Caco-2 (cell line): ENCODE measurements around the gene FCN2. TPM values are rescaled to one million over a fixed set of nuclear protein-coding genes. Genes with fewer than 3 reads are reported as not detected.

ENCODE experiments used
- BruUV-seq: library from RNA; stranded (reverse); fragments of 400-500 nt; replicated peaks from 2 replicates; lab custom pipeline; 2021; lab: Mats Ljungman, UMichigan
- CTCF ChIA-PET: fragments of 300-600 bp; sonication (Branson Sonifier 250); formaldehyde crosslinking; loops from one replicate; lab custom pipeline; 2022; ENCODE audit warnings: antibody characterized with exemption; lab: Charles Lee
- POLR2A ChIA-PET: fragments of 300-600 bp; sonication (Branson Sonifier 250); formaldehyde crosslinking; loops from one replicate; lab custom pipeline; 2022; ENCODE audit warnings: antibody characterized with exemption; lab: Charles Lee
- DNase-seq, 2 experiments: peaks; one replicate each; pipeline versions ENCODE4 v3.0.0 to v3.0.0-alpha.2; 2020 to 2022
- H3K27me3 ChIP-seq: replicated peaks from 2 replicates; pipeline ENCODE4 v1.6.0; 2011; ENCODE audit warnings: low read length; ENCODE audit not compliant: control insufficient read depth, insufficient read depth
- H3K36me3 ChIP-seq: 2 replicates; pipeline ENCODE4 v1.5.1; 2011; ENCODE audit warnings: low read length; ENCODE audit not compliant: control insufficient read depth, insufficient read depth
- H3K4me1 ChIP-seq: fragments of 250-450 bp; sonication (Bioruptor Pico); 2 replicates; pipeline ENCODE4 v1.5.1; 2020; ENCODE audit warnings: mild to moderate bottlenecking
- H3K4me3 ChIP-seq: 2 replicates; pipeline ENCODE4 v1.5.1; 2011; ENCODE audit warnings: low read depth, mild to moderate bottlenecking, control low read depth, low read length
- H3K9me3 ChIP-seq: fragments of 250-450 bp; sonication (Bioruptor Pico); 2 replicates; pipeline ENCODE4 v1.5.1; 2020; ENCODE audit warnings: mild to moderate bottlenecking, moderate library complexity
- H3K27ac Mint-ChIP-seq: one replicate; pipeline ENCODE4 v1.8.0; 2022; ENCODE audit warnings: mixed read lengths; ENCODE audit not compliant: unreplicated experiment
- H3K27me3 Mint-ChIP-seq: one replicate; pipeline ENCODE4 v1.8.0; 2022; ENCODE audit warnings: mixed read lengths; ENCODE audit not compliant: insufficient read depth, unreplicated experiment
- H3K36me3 Mint-ChIP-seq: one replicate; pipeline ENCODE4 v1.8.0; 2022; ENCODE audit warnings: mild to moderate bottlenecking, mixed read lengths; ENCODE audit not compliant: insufficient read depth, unreplicated experiment
- H3K4me1 Mint-ChIP-seq: one replicate; pipeline ENCODE4 v1.8.0; 2022; ENCODE audit warnings: low read depth, mixed read lengths; ENCODE audit not compliant: unreplicated experiment
- H3K4me3 Mint-ChIP-seq: one replicate; pipeline ENCODE4 v1.8.0; 2022; ENCODE audit warnings: mild to moderate bottlenecking, moderate library complexity, mixed read lengths; ENCODE audit not compliant: unreplicated experiment
- H3K9me3 Mint-ChIP-seq: one replicate; pipeline ENCODE4 v1.8.0; 2022; ENCODE audit warnings: mixed read lengths; ENCODE audit not compliant: unreplicated experiment
- CTCF ChIP-seq, 2 experiments: fragments of 200-600 bp in 1 of 2; IDR thresholded peaks; 1 replicate in 1 of 2; 2 replicates in 1 of 2; pipeline versions ENCODE4 v1.5.1 to v1.8.0; 2011 to 2022; ENCODE audit warnings: antibody characterized with exemption in 1 of 2, control low read depth in 1 of 2, inconsistent platforms in 1 of 2, low read depth in 1 of 2, low read length in 1 of 2, mild to moderate bottlenecking in 1 of 2, moderate library complexity in 1 of 2; ENCODE audit not compliant: insufficient read depth in 1 of 2, severe bottlenecking in 1 of 2, unreplicated experiment in 1 of 2
- intact Hi-C: fragments of 100-400 bp; cut with micrococcal nuclease; formaldehyde crosslinking; loops from one replicate; pipeline ENCODE4 v1.10.0; 2022; ENCODE audit not compliant: unreplicated experiment
- total RNA-seq: library from RNA; stranded (reverse); gene quantifications from 2 replicates; pipeline ENCODE4 v1.2.3, GENCODE V29; 2022

Gene FCN2
- total RNA-seq, 1 experiment from 2014 or later: not detected

- no peaks in the 10 kb centered on the region for H3K27me3 ChIP-seq
- no peaks in the 10 kb centered on the region for H3K36me3 Mint-ChIP-seq
- H3K4me3 Mint-ChIP-seq: no peak overlapping the region
- BruUV-seq: no TSS peak
- intact Hi-C loops: no loop called here
- no peaks in the 10 kb centered on the region for H3K36me3 ChIP-seq
- no peaks in the 10 kb centered on the region for H3K9me3 ChIP-seq
- peaks cover 14% of the 10 kb centered on the region for H3K27me3 Mint-ChIP-seq
- no peak overlapping the region for H3K27ac Mint-ChIP-seq
- no peaks in the 10 kb centered on the region for H3K4me1 ChIP-seq
- CTCF ChIA-PET: no interaction called here
- no peaks in the 10 kb centered on the region for H3K4me1 Mint-ChIP-seq
- POLR2A ChIA-PET: no interaction called here
- no peak for TF ChIP-seq CTCF (IDR thresholded peaks at IDR 0.05; ENCODE audit: insufficient read depth in 1 of 2, low read depth in 1 of 2, low read length in 1 of 2, severe bottlenecking in 1 of 2, unreplicated experiment in 1 of 2)
- no peak overlapping the region for H3K4me3 ChIP-seq
- H3K9me3 Mint-ChIP-seq: no peaks in the 10 kb centered on the region
- no peak for DNase-seq
Measured at GRCh38 chr9:134867917-134868750, 12.5 kb upstream of the FCN2 start.

- H3K4me1 ChIP-seq: no peaks in the 10 kb centered on the region
- Mint-ChIP-seq H3K36me3 (no peaks in the 10 kb centered on the region), H3K4me1 (no peaks in the 10 kb centered on the region), H3K27me3 (peaks cover 17% of the 10 kb centered on the region), H3K27ac (no peak overlapping the region), H3K9me3 (no peaks in the 10 kb centered on the region), H3K4me3 (no peak overlapping the region)
- intact Hi-C loops: no loop called here
- no peak overlapping the region for H3K4me3 ChIP-seq
- no peaks in the 10 kb centered on the region for H3K36me3 ChIP-seq
- DNase-seq: no peak
- no peaks in the 10 kb centered on the region for H3K27me3 ChIP-seq
- ChIA-PET CTCF (interaction anchor here (0.6 kb wide), 1 partner anchor 704 kb away, joined by 3 read pairs; no protein-coding TSS in a partner anchor), POLR2A (no interaction called here)
- BruUV-seq: no TSS peak
- no peak for TF ChIP-seq CTCF (IDR thresholded peaks at IDR 0.05; ENCODE audit: insufficient read depth in 1 of 2, low read depth in 1 of 2, low read length in 1 of 2, severe bottlenecking in 1 of 2, unreplicated experiment in 1 of 2)
- H3K9me3 ChIP-seq: no peaks in the 10 kb centered on the region
Measured at GRCh38 chr9:134868751-134869553, 11.7 kb upstream of the FCN2 start.

GRCh38 chr9:134869554-134870300, 10.9 kb upstream of the FCN2 start:
- DNase-seq: no peak
- Mint-ChIP-seq H3K27ac (no peak overlapping the region), H3K27me3 (peaks cover 17% of the 10 kb centered on the region), H3K4me3 (no peak overlapping the region), H3K4me1 (no peaks in the 10 kb centered on the region), H3K9me3 (no peaks in the 10 kb centered on the region), H3K36me3 (no peaks in the 10 kb centered on the region)
- no peaks in the 10 kb centered on the region for H3K9me3 ChIP-seq
- H3K27me3 ChIP-seq: no peaks in the 10 kb centered on the region
- ChIA-PET POLR2A (no interaction called here), CTCF (interaction anchor here (0.6 kb wide), 1 partner anchor 705 kb away, joined by 3 read pairs; no protein-coding TSS in a partner anchor)
- TF ChIP-seq CTCF (IDR thresholded peaks at IDR 0.05; ENCODE audit: insufficient read depth in 1 of 2, low read depth in 1 of 2, low read length in 1 of 2, severe bottlenecking in 1 of 2, unreplicated experiment in 1 of 2): no peak
- no peaks in the 10 kb centered on the region for H3K4me1 ChIP-seq
- no peak overlapping the region for H3K4me3 ChIP-seq
- no peaks in the 10 kb centered on the region for H3K36me3 ChIP-seq
- no TSS peak for BruUV-seq
- intact Hi-C loops: no loop called here
